Skin of body (tissue), 2 donors: ENCODE measurements around the gene ADGRL1. TPM values are rescaled to one million over a fixed set of nuclear protein-coding genes. Genes with fewer than 3 reads are reported as not detected.
A peak's percentile ranks its signal among the peaks of the same experiment; 100 is the strongest.
"Not testable (repeated sequence)": the region's sequence is repeated elsewhere in the genome, so short reads cannot be mapped to it uniquely, and the experiment has no call there.

Experiments used
- DNase-seq: peaks from one replicate; lab custom pipeline; 2025; lab: John Stamatoyannopoulos, UW
- total RNA-seq: library from RNA; depleted of rRNA; stranded (reverse); fragments of >200 nt; gene quantifications from one replicate; pipeline ENCODE4 v1.2.3, GENCODE V29; 2014

ADGRL1 gene
- total RNA-seq, 1 donor from 2014 or later: 22.6 TPM

DNA sequence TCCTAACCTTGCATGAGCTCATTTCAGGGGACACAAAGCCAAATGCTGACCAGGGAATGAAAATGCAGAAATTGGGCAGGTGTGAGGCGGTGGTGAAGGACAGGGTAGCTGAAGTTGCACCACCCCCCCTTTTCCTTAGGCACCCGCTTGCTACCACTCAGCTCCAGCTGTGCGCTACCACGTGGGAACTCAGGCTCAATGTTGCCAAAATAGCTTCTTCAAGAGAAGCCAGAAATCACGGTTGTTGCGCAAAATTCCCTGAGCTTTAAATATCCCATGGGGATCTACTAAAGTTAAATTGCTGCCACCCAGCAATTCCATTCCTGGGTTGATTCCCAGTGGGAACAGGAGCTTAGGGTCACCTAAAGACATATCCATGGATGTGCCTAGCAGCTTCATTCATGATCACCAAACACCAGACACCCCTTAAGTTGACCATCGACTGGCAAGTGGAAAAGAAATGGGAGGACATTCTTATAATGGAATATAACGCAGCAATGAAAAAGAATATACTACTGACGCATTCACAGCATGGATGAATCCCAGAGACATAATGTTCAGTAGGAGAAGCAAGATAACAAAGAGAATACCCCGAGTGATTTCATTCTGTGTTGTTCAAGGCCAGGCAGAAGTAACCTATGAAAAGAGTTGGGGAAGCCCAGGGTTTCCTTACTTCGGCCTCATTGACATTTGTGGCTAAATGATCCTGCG, 12.8 kb upstream of the ADGRL1 start:
- no peak for DNase-seq

DNA sequence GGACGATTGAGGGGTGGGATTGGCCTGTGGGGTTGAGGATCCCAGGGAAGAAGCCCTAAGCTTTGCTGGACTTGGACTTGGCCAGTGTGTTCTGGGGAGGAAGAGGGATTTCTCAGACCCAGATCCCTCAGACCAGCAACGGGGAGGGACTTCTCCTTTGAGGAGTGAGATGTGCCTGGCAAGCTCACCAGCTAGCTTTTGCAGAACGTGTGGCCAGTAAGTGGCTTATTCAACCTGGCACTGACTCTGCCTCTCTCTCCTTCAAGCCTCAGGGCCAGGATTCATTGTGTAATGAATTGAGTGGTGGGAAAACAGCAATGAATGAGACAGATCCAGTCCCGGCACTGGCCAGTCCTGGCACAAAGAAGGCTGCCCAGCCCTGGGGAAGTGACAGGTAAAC, 11.9 kb upstream of the ADGRL1 start:
- not testable (repeated sequence) for DNase-seq

DNA sequence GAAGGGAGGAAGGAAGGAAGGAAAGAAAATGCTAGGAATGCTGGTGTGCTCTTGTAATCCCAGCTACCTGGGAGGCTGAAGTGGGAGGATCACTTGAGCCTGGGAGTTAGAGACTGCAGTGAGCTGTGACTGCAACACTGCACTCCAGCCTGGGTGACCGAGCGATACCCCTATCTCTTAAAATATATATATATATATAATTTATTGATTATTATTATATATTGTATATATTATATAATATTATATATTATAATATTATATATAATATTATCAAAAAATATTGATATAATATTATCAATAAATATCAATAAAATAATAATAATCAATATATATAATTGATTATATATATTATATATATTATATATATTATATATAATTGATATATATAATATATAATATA, 8.6 kb upstream of the ADGRL1 start:
- DNase-seq: no peak

GRCh38 chr19:14210182-14210581, 4.2 kb upstream of the ADGRL1 start:
- not testable (repeated sequence) for DNase-seq

GRCh38 chr19:14209401-14209800, 3.4 kb upstream of the ADGRL1 start:
- not testable (repeated sequence) for DNase-seq

- DNase-seq: not testable (repeated sequence)
These were observed 2.5 kb upstream of the ADGRL1 start for GRCh38 chr19:14208496-14208895.

DNA sequence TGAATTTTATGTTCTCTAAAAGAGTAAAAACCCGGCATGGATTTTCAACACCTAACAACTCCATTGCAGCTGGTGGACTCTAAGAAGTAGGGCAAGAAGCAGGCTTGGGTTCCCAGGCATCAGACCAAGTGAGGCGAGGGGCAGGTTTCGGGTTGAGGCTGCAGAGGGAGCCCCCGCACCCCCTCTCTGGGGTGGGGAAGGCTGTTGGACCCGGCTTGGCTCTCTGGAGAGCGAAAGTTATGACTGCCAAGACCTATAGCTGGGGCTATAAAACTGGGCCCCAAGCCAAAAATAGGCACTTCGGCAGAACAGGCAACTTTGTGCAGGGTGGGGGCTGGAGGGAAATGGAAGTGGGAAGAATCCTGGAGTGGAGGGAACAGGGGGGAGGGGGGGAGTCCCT, 1.8 kb upstream of the ADGRL1 start:
- not testable (repeated sequence) for DNase-seq

- peak; percentile 98 for DNase-seq
These were observed 1.1 kb upstream of the ADGRL1 start for GRCh38 chr19:14206737-14207726.

DNA sequence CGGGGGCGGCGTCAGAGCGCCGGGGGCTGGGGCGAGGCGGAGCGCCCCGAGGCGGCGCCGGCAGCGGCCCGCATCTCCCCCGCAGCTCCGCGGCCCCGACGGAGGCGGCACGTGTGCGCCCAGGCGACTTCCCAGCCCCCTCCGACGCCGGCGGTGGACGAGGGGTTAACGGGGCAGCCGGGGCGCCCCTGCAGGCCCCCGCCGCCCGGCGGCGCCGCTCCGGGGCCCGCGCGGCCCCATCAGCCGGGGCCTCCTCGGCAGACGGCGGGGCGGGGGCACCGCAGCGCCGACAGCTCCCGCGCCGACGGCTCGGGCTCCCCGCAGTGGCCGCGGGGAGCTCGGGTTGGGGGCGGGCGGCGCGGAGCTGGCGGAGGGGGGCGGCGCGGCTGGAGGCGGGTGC, 339 bp upstream of the ADGRL1 start:
- not testable (repeated sequence) for DNase-seq

DNA sequence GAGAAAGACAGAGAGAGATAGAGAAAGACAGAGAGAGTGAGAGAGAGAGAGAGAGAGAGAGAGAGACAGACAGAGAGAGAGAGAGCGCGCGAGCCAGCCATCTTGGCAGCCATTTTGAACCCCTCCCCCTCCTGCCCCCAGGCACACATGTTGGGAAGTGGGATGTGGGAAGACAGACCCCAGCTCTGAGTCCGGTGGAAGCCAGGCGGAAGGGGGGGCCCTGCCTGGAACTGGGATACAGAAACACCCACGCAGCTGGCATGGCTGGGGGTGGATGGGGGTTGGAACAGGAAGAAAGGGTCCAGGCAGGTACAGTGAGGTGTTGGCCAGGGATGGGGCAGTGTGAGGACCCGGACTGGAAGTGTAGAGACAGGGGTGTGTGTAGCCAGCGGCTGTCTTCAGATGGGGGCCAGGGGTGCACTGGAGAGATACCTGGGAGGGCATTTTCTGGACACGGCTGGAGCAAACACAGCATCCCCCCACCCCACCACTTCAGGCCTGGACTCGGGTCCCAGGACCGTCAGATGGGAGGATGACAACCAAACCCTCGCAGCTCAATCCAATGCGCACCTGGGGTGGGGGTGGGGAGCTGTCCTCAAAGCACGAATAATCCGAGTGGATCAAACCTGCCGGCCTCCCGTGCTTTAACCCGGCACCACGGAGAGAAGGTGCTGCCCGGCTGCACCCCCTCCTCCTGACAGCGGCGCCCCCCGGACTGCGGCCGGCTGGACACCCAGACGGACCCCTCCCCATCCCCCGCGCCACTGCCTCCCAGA, 1.1 kb downstream of the ADGRL1 start:
- not testable (repeated sequence) for DNase-seq

DNA sequence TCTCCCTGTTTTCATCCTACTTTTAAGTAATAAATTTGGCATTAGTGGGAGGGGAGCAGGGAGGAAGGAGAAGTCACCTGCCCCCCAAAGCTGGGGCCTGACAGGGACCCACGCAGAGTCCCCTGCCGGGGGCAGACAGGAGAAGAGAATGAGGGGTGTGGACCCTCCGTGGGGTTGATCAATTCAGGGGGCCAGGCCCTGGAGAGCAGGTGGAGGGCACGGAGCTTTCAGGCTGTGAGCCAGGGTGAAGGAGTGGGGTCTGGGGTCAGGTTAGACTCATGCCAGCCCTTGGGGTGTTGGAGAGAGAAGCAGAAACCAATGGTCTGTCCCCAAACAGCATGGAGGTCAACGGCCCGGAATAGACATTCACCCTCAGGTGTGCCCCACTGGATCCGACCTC, 1.8 kb downstream of the ADGRL1 start:
- DNase-seq: not testable (repeated sequence)

- DNase-seq: not testable (repeated sequence)
These were observed 2.2 kb downstream of the ADGRL1 start for GRCh38 chr19:14203788-14204187.

- DNase-seq: no peak
These were observed 2.8 kb downstream of the ADGRL1 start for GRCh38 chr19:14203177-14203576.

DNA sequence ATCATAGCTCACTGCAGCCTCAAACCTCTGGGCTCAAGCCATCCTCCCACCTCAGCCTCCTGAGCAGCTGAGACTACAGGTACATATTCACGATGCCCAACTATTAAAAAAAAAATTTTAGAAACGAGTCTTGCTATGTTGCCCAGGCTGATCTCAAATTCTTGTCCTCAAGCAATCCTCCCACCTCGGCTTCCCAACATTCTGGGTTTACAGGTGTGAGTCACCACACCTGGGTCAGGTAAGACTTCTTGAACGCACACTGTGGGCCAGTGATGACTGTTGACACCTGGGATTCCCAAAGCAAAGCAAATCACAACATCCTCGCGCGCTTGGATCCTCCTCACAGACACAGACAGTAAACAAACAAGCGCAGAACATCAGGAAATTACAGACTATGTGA, 4.5 kb downstream of the ADGRL1 start:
- DNase-seq: not testable (repeated sequence)

- not testable (repeated sequence) for DNase-seq
These were observed 5.7 kb downstream of the ADGRL1 start for GRCh38 chr19:14200147-14200841.

GRCh38 chr19:14198384-14199376, 7.3 kb downstream of the ADGRL1 start:
- DNase-seq: no peak

GRCh38 chr19:14197882-14198281, 8.1 kb downstream of the ADGRL1 start:
- no peak for DNase-seq

- DNase-seq: not testable (repeated sequence)
These were observed 8.7 kb downstream of the ADGRL1 start for GRCh38 chr19:14197288-14197687.

GRCh38 chr19:14196105-14196504, 9.9 kb downstream of the ADGRL1 start:
- DNase-seq: not testable (repeated sequence)

GRCh38 chr19:14195216-14195615, 10.8 kb downstream of the ADGRL1 start:
- not testable (repeated sequence) for DNase-seq
